ENCODE data around the gene ARF5.

Gene ARF5

DNA sequence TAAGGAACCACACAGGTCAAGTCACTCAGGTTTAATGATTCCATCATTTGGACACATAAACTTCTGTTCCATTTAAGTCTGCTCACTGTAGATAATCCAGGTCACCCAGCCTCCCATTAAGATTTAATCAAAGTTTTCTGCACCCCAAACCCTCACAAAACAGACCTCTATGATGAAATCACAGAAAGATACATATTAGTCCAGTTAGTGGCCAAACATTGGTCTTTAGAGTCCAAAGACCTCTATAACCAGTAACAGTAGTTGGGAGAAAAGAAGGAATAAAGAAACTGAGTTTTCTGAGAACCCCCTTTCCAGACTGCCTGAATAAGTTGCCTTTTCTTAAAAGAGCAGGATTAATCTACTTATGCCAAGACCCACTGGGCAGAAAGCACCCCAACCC, 7.6 kb upstream of the ARF5 start:
- H3K4me3 Mint-ChIP-seq: no peak overlapping the region
- no peaks in the 10 kb centered on the region for H3K27me3 Mint-ChIP-seq
- DNase-seq (ENCODE audit: low spot score in 2 of 2) (no peak), ATAC-seq (ENCODE audit: low read depth) (no peak)
- peaks cover 29% of the 10 kb centered on the region for H3K4me1 Mint-ChIP-seq
- no peaks in the 10 kb centered on the region for H3K9me3 Mint-ChIP-seq
- peaks cover 20% of the 10 kb centered on the region for H3K36me3 Mint-ChIP-seq
- H3K27ac Mint-ChIP-seq: no peak overlapping the region

DNA sequence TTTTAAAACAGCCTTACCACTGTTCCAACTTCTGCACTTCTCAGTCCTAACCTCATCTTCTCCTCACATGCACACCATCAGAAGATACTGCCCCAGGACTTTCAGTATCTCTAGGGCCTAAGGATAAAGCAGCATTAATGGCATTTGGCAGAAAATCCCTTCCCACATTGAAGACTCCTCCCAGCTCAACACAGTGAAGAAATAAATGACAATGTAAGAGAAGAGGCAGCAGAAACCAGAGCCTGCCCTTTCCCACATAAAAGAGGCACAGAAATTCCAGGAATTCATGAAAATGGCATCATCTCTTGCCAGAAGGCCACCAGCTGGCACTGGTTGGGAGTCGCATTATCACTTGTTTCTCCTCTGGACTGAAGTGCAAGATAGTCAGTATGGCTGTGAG, 6.5 kb upstream of the ARF5 start:
- Mint-ChIP-seq H3K9me3 (no peaks in the 10 kb centered on the region), H3K4me1 (peaks cover 35% of the 10 kb centered on the region), H3K27ac (no peak overlapping the region), H3K36me3 (peaks cover 18% of the 10 kb centered on the region), H3K4me3 (no peak overlapping the region), H3K27me3 (no peaks in the 10 kb centered on the region)
- DNase-seq (ENCODE audit: low spot score in 2 of 2) (no peak), ATAC-seq (ENCODE audit: low read depth) (no peak)

DNA sequence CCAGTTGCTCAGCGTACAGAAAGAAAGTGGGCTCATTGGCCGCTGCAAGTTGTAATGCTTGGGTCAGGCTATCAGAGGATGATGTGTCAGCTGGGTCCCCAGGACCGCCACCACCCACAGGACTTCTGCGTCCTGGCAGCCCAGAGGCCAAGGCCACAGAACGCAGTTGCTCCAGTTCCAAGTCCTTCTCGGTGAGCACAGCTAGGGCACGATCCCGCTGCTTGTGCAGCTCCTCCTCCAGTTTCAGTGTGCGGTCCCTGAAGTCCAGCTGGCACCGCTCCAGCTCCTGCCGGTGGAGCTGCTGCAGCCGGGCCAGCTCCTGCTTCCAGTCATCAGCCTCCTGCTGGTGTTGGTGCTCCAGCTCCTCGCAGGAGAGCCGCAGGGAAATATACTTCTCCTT, 5.8 kb upstream of the ARF5 start:
- Mint-ChIP-seq H3K4me1 (peaks cover 35% of the 10 kb centered on the region), H3K27ac (no peak overlapping the region), H3K9me3 (no peaks in the 10 kb centered on the region), H3K36me3 (peaks cover 17% of the 10 kb centered on the region), H3K4me3 (no peak overlapping the region), H3K27me3 (no peaks in the 10 kb centered on the region)
- DNase-seq (ENCODE audit: low spot score in 2 of 2) (no peak), ATAC-seq (ENCODE audit: low read depth) (no peak)

DNA sequence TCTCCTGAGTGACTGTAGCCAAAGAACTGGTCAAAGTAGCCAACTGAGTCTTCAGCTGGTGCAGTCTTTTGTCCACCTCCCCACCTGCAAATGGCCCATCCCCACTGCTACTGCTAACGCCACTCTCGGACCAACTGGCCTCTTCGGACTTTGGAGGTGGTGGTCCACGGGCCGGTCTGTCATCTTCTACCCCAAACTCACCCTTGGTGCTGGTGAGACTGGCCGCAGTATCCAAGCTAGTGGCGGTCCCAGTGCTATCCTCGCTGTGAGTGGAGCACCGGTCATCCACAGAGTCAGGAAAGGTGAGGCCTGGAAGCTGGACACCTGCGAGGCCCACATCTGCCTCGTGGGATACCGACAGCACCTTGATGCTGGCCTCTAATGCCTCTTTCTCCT, 3.6 kb upstream of the ARF5 start:
- peak overlapping the region; percentile 92 for H3K4me3 Mint-ChIP-seq
- H3K36me3 Mint-ChIP-seq: peaks cover 15% of the 10 kb centered on the region
- H3K27me3 Mint-ChIP-seq: no peaks in the 10 kb centered on the region
- H3K27ac Mint-ChIP-seq: peak overlapping the region; percentile 93
- H3K9me3 Mint-ChIP-seq: no peaks in the 10 kb centered on the region
- no peak for ATAC-seq (ENCODE audit: low read depth)
- no peak for DNase-seq (ENCODE audit: low spot score in 2 of 2)
- H3K4me1 Mint-ChIP-seq: peaks cover 42% of the 10 kb centered on the region

DNA sequence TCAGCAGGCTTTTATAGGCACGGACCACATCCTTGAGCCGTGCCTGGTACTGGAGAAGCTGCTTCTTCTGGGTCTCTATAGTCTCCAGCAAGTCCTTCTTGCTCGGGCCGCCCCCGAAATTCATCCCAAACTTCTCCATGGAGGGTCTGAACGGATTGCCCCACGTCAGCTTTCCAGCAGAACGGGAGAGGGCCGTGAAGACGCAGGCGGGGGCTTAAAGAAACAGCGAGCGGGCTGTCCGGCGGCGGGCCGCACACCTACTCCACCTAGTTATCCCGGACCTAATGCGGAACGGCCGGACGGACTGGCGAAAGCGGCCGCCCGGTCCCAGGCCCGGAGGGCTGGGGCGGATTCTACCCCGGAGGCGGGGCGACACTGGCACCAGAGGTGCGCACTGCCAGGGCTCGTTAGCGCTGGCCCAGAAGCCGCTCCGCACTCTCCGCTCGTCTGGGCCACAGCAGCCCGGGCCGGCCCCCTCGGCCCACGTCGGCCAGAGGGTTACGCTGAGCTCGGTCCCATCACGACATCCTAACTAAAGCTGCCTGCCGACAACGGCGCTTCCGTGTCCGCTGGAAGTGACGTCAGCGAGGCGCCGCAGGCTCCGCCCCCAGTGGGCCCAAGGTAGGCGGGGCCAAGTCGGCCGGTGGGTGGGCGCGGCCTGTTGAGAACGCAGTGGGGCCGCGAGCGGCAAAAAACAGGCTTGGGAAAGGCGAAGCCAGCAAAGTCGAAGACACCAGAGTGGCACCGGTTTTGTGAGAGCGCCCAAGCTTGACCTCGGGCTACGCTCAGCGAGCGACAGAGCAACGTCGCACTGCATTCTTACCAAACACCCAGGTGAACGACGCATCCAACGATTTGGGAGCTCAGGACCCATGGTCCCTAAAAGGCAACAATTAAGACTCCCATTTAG, 2.9 kb upstream of the ARF5 start, which contains the start of gene GCC1:
TSS of gene GCC1 (minus strand) at position 553 of the 910 bp plus-strand sequence. CDS start at position 139, 414 bp downstream.
- Mint-ChIP-seq H3K9me3 (no peaks in the 10 kb centered on the region), H3K27me3 (no peaks in the 10 kb centered on the region), H3K4me3 (peak within 1 kb of the TSS; percentile 92), H3K4me1 (peaks cover 46% of the 10 kb centered on the region), H3K27ac (peak within 1 kb of the TSS; percentile 93), H3K36me3 (peaks cover 13% of the 10 kb centered on the region)
- DNase-seq (ENCODE audit: low spot score in 2 of 2) (peak; percentile 96 to 99), ATAC-seq (ENCODE audit: low read depth) (peak; percentile 79)

DNA sequence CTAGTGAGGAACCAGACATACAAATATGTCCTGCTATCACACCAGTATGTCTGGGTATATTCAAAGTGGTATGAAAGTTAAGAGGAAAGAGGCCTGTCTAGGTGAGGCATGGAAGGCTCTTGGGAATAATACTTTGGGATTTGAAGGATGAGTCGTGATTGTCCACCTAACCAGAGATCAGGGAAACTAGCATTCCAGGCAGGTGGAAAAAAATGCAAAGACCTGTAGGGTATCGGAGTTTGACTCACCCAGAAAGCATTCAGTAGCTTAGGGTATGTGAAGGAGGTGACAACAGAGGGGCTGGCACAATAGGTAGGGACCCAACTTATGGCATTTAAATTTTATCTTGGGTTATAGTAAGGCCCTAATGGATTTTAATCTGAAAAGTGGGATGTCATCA, 1.9 kb upstream of the ARF5 start:
- Mint-ChIP-seq H3K4me1 (peaks cover 43% of the 10 kb centered on the region), H3K4me3 (peak overlapping the region; percentile 92), H3K36me3 (peaks cover 17% of the 10 kb centered on the region), H3K27me3 (no peaks in the 10 kb centered on the region), H3K9me3 (no peaks in the 10 kb centered on the region), H3K27ac (no peak overlapping the region)
- DNase-seq (ENCODE audit: low spot score in 2 of 2): no peak
- ATAC-seq (ENCODE audit: low read depth): no peak

DNA sequence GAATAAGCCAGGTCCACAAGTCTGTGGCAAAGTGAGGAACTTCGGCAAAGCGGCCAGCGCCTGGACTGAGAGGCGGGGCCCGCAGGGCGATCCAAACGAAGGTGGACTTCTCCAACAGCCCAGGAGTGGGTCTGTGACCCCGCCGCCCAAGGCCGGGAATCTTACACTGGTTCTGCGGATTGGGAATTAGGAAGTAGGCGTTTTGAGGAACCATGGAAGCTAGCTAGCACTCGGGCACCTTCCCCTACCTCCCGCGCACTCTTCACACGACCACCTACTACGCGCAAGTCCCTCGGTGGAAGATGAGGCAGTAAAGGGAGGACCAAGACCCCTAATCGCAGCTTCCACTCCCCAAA, 570 bp upstream of the ARF5 start:
- Mint-ChIP-seq H3K4me1 (peaks cover 39% of the 10 kb centered on the region), H3K4me3 (peak overlapping the region; percentile 92), H3K9me3 (no peaks in the 10 kb centered on the region), H3K36me3 (peaks cover 17% of the 10 kb centered on the region), H3K27ac (no peak overlapping the region), H3K27me3 (no peaks in the 10 kb centered on the region)
- DNase-seq (ENCODE audit: low spot score in 2 of 2): no peak
- no peak for ATAC-seq (ENCODE audit: low read depth)

DNA sequence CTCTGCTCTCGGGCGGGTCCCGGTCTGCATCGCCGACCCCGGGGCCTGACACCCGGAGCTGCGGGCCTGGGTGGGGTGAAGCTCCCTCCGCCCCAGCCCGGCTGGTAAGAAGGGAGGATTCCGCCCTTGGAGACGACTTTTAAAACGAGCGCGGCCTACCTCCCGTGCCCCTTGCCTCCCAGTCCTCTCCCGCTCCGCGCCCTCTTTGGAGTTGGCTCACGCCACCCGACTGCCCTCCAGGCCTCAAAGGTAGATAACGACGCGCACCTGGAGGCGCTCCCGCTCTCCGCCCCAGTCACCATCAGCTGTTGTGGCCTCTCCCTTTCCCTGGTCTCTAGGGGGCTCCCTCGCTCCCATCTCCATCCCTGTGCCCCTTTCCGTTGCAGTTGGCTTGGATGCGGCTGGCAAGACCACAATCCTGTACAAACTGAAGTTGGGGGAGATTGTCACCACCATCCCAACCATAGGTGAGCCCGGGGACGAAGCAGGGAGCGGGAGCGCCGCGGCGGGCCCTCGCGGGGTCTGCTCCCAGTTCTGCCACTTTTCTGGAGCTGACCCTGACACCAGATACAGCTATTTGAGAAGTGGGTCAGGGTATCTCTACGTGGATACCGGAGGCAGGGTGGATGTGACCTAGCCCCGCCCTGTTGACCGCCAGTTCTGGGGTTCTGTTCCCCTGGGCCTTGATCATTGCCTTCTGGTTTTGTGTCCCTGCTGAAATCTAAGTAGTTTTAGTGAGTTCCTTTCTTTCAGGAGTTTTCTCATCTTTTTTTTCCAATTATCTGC, 679 bp downstream of the ARF5 start:
- DNase-seq (ENCODE audit: low spot score in 2 of 2): no peak
- no peaks in the 10 kb centered on the region for H3K27me3 Mint-ChIP-seq

DNA sequence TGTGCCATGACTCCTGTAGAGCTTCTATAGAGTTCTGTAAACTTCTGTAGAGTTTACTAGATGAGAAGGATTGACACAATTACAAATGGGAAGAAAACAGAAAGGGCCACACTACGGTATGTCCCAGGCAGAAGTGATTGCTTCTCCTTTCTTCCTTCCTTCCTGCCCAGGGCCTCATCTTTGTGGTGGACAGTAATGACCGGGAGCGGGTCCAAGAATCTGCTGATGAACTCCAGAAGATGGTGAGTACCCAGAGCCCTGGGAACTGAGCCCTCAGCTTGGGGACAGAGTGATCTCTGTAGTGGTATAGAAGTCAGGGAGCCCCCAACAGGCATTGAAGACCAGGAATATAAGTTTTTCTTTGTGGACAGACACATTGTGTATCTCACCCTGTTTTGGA, 1.7 kb downstream of the ARF5 start:
- DNase-seq (ENCODE audit: low spot score in 2 of 2) (no peak), ATAC-seq (ENCODE audit: low read depth) (no peak)
- Mint-ChIP-seq H3K9me3 (no peaks in the 10 kb centered on the region), H3K36me3 (peaks cover 10% of the 10 kb centered on the region), H3K27ac (peak overlapping the region; percentile 75), H3K27me3 (no peaks in the 10 kb centered on the region), H3K4me3 (peak overlapping the region; percentile 99), H3K4me1 (peaks cover 19% of the 10 kb centered on the region)

More for the DNA sequence above, 679 bp downstream of the ARF5 start:
- peaks cover 12% of the 10 kb centered on the region for H3K36me3 Mint-ChIP-seq
- peak overlapping the region; percentile 99 for H3K4me3 Mint-ChIP-seq
- peak; percentile 12 for ATAC-seq (ENCODE audit: low read depth)
- peak overlapping the region; percentile 94 for H3K27ac Mint-ChIP-seq
- H3K9me3 Mint-ChIP-seq: no peaks in the 10 kb centered on the region
- H3K4me1 Mint-ChIP-seq: peaks cover 27% of the 10 kb centered on the region

DNA sequence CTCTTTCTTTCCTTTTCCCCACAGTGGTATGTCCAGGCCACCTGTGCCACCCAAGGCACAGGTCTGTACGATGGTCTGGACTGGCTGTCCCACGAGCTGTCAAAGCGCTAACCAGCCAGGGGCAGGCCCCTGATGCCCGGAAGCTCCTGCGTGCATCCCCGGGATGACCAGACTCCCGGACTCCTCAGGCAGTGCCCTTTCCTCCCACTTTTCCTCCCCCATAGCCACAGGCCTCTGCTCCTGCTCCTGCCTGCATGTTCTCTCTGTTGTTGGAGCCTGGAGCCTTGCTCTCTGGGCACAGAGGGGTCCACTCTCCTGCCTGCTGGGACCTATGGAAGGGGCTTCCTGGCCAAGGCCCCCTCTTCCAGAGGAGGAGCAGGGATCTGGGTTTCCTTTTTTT, 3.0 kb downstream of the ARF5 start:
- H3K27me3 Mint-ChIP-seq: no peaks in the 10 kb centered on the region
- H3K9me3 Mint-ChIP-seq: no peaks in the 10 kb centered on the region
- H3K4me1 Mint-ChIP-seq: peaks cover 18% of the 10 kb centered on the region
- H3K36me3 Mint-ChIP-seq: peaks cover 10% of the 10 kb centered on the region
- DNase-seq (ENCODE audit: low spot score in 2 of 2): no peak
- no peak for ATAC-seq (ENCODE audit: low read depth)
- H3K27ac Mint-ChIP-seq: no peak overlapping the region
- H3K4me3 Mint-ChIP-seq: peak overlapping the region; percentile 11

DNA sequence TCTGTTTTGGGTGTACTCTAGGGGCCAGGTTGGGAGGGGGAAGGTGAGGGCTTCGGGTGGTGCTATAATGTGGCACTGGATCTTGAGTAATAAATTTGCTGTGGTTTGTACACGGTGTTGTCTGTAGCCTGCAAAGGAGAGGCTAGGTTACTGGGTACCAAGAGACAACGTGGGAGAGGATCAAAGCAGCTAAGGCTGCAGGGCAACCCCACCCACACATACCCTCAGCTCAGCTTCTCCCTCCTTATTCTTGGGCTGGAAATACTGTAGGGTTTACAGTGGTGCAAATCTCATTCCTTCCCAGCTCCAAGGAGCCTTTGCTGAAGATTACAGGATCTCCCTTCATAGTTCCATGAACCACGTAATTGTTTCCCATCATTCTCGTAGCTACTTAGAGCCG, 3.4 kb downstream of the ARF5 start:
- Mint-ChIP-seq H3K27me3 (no peaks in the 10 kb centered on the region), H3K4me3 (no peak overlapping the region), H3K27ac (no peak overlapping the region), H3K4me1 (peaks cover 14% of the 10 kb centered on the region), H3K9me3 (no peaks in the 10 kb centered on the region), H3K36me3 (peaks cover 10% of the 10 kb centered on the region)
- DNase-seq (ENCODE audit: low spot score in 2 of 2) (no peak), ATAC-seq (ENCODE audit: low read depth) (no peak)

DNA sequence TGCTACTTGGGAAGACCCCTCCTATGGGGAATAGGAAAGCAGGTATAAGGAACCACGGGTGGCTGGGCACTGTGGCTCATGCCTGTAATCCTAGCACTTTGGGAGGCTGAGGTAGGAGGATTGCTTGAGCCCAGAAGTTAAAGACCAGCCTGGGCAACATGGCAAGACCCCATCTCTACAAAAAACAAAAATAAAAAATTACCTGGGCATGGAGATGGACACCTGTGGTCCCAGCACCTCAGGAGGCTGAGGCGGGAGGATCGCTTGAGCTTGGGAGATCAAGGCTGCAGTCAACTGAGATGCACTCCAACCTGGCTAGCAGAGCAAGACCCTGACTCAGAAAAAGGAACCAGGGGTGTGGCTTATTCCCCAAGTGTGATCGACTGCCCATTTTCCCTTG, 4.3 kb downstream of the ARF5 start:
- H3K27me3 Mint-ChIP-seq: no peaks in the 10 kb centered on the region
- no peak overlapping the region for H3K4me3 Mint-ChIP-seq
- ATAC-seq (ENCODE audit: low read depth): no peak
- DNase-seq (ENCODE audit: low spot score in 2 of 2): no peak
- no peaks in the 10 kb centered on the region for H3K9me3 Mint-ChIP-seq
- peaks cover 10% of the 10 kb centered on the region for H3K36me3 Mint-ChIP-seq
- H3K4me1 Mint-ChIP-seq: peaks cover 13% of the 10 kb centered on the region
- no peak overlapping the region for H3K27ac Mint-ChIP-seq

DNA sequence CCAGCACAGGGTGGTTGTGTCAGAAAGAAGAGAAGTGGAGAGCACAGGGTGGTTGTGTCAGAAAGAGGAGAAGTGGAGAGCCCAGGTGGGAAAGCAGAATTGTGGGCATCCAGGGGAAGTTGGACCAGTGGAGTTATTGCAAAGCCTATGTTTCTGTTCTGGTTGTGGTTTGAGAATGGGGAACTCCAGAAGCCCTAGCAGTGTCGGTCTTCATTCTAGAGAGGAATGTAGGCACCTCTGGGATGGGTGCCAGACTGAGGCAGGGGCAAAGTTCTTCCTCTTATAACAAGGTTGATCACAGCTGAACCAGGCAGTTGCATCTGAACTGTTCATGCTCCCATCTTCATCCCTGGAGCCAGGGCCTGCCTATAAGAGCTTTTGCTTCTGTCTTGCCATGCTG, 6.3 kb downstream of the ARF5 start:
- Mint-ChIP-seq H3K9me3 (no peaks in the 10 kb centered on the region), H3K27ac (no peak overlapping the region), H3K36me3 (peaks cover 10% of the 10 kb centered on the region), H3K4me3 (no peak overlapping the region), H3K27me3 (peaks cover 1% of the 10 kb centered on the region), H3K4me1 (peaks cover 6% of the 10 kb centered on the region)
- ATAC-seq (ENCODE audit: low read depth) (no peak), DNase-seq (ENCODE audit: low spot score in 2 of 2) (no peak)

DNA sequence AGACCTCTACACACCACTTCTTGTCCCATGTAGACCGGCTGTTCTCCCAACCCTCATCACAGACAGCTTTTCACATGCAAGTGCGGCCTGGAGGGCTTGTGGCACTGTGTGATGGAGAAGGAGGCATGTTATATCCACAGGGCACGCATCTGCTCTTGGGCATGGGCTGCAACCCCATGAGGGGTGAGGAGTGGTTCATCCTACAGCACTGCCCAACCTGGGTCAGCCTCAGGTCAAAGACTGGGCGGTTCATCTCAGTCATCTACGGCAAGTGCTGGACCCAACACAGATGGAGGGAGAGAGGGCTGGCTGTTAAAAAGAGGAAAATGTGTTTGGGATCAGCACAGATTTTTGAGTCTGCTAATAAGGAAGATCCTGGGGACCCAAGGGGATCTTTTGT, 7.5 kb downstream of the ARF5 start:
- H3K4me3 Mint-ChIP-seq: no peak overlapping the region
- peaks cover 10% of the 10 kb centered on the region for H3K36me3 Mint-ChIP-seq
- DNase-seq (ENCODE audit: low spot score in 2 of 2) (no peak), ATAC-seq (ENCODE audit: low read depth) (no peak)
- peaks cover 1% of the 10 kb centered on the region for H3K27me3 Mint-ChIP-seq
- no peak overlapping the region for H3K27ac Mint-ChIP-seq
- no peaks in the 10 kb centered on the region for H3K4me1 Mint-ChIP-seq
- H3K9me3 Mint-ChIP-seq: no peaks in the 10 kb centered on the region
